Middle frontal gyrus (tissue), 1 donor: ENCODE data around the gene TUBB2A.
A peak's percentile ranks its signal among the peaks of the same experiment; 100 is the strongest.
"Not testable (repeated sequence)": the region's sequence is repeated elsewhere in the genome, so short reads cannot be mapped to it uniquely, and the experiment has no call there.

ENCODE experiments used
- DNase-seq: peaks from one replicate; pipeline ENCODE4 v3.0.0-alpha.2; 2015; ENCODE audit warnings: low spot score; ENCODE audit errors: extremely low spot score

TUBB2A gene

DNA sequence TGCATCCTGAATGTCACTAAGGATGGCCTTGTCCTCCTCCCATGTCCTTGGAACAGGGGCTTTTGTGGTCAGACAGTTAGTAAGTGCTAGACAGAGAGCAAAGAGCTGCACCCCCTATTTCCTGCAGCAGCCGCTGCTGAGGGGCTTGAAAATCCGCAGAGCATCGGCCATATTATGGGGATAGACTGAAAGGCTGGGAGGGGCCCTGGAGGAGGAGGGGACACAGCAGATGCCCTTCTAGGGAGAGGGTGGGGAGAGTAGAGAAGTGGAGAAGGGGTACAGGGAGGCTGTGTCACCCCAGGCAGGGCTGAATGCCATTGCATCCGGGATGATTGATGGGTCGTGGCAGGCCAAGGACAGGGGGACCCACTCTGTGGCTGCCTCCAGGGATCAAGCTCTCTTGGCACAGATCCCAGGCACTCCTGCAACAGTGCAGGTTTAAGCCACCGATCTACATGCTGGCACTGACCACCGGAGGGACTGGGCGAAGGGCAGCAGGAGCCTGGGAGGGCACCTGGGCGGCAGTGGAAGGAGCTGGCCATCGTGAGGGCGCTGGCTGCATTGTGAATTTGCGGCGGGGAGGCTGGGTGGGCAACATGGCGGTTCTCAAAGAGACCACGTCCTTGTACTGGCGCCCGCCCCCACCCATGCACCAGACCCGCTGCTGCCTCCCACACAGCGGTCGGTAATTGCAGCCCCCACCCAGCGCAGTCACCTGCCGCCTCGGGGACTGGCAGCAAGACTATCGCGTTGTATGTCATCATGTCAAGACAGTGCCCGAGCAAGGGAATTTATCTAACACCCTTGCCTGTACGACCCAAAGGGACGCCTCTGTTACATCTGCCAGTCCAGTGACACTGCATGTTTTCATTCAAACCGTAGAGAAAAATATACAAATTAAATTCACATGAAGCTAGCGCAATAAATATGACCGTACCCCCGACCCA, 887 bp downstream of the TUBB2A start:
- DNase-seq = not testable (repeated sequence)

DNA sequence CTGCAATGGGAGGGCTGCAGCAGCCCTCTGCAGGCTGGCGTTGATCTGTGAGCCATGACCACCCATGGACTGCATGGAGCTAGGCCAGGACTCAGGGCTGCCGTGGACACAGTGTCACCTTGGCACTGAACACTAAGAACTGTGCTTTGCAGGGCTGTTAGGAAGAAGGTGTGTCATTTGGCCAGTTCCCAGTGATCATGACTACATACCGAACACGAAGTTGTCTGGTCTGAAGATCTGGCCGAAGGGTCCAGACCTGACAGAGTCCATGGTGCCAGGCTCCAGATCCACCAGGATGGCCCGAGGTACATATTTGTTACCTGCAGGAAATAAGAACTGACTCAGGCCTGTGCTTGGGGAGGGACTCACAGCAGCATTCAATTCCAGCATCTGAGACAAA, 1.9 kb downstream of the TUBB2A start:
- not testable (repeated sequence) for DNase-seq

DNA sequence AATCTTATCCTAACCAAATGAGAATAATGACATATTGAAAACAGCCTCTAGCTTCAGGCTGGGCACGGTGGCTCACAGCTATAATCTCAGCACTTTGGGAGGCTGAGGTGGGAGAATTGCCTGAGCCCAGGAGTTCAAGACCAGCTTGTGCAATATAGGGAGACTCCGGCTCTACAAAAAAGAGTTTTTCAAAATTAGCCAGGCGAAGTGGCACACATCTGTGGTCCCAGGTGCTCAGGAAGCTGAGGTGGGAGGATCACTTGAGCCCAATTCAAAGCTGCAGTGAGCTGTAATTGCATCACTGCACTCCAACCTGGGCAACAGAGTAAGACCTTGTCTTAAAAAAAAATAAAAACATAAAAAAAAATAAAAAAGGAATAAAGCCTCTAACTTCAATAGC, 4.7 kb downstream of the TUBB2A start:
- DNase-seq = no peak

DNA sequence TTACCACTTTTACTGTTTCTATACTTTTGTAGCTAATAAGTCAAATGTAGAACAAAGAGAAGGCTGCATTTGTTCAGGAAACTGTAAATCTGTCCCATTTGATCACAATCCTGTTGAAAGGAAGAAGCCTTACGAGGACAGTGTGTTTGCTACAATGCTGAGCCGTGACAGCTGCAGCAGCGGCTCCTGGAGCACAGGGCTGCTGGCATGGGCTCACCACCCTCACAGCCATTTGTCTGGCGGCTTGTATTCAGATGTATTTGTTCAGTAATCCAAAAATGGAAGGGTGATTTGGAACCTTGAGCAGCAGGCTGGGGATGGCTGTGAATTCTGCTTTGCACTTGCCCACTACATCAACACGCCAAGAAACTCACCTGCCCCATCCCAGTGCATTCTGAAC, 5.7 kb downstream of the TUBB2A start:
- DNase-seq = no peak

DNA sequence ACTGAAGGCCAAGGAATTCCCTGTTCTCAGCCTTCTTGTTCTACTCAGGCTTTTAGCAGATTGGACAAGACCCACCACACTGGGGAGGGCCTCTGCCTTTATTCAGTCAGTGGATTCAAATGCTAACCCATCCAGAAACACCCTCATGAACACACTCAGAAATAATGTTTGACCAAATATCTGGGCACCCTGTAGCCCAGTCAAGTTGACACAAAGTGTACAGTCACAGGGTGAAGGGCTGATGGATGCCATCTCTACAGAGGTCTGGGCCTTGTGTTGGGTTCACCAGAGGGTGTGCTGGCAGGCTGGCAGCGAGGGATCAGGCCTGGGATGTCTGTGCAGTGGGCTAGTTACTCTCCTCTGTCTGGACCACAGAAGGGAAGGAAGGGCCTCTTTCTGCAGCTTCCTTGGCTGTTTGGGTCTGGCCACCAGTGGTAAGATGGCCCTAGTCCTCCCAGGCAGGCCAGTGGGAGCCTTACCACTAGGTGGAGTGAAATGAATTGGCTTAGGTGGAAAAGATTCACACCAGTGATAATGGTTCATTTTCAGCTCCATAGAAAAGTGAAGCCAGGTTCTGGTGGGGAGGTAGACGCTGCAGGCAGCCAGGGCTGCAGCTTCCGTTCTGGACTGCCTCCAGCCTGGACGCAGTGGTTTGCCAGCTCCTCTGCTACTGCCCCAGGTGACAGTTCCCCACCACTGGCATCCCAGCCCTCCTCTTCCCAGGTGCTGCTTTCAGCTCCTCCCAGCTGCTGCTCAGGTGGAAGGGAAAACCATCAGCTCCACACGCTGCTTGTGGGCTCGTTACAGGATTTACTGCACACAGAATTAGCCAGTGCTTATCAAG, 9.2 kb downstream of the TUBB2A start:
- no peak for DNase-seq

DNA sequence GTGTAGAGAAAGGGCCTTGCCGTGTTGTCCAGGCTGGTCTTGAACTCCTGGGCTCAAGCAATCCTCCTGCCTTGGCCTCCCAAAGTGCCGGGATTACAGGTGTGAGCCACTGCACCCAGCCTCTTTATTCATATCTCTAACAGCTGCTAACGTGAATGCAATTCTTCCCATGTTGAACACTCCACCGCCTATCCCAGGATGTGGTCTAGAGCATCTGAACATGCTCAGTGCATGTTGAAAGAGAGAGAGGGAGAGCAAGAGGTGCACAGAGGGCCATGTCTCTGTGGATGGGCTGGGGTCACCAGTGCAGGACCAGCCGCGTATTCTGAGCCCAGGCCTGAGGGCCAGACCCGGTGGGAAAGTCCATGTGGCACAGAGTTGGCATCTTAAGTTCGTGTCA, 12.8 kb downstream of the TUBB2A start:
- DNase-seq = no peak

DNA sequence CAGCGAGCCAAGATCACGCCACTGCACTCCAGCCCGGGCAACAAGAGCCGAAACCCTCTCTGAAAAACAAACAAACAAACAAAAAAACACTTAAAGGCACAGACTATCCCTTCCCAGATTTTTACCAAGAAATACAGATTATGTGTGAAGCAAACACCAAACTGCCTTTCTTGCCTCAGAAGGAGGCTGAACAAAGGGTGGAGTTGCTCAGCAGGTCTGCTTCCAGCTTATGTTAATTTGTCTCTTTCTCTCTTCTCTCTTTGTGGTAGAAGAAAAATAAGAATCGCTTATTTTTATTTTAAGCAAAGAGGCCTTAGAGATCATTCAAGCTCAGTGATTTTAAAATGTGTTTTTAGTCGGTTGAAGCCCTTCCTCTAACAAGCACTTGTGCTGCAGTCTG, 14.2 kb downstream of the TUBB2A start:
- no peak for DNase-seq

DNA sequence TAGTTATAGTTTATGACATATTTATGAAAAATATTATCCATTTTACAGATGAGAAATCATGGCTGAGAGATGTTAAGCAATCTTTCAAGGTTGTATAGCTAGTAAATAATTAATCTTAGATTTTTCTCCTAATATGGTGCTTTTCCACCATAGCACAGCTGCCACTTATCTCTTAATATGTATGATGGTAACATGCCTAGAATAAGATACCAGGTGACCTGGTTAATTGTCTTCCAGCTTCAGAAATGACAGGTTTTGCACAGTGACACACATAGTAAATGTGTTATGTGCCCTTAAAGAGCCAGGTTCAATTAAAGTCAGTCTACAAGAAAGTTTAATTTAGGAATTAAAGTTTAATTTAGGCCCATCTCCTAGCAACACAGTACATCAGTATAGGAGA, 14.8 kb downstream of the TUBB2A start:
- no peak for DNase-seq

DNA sequence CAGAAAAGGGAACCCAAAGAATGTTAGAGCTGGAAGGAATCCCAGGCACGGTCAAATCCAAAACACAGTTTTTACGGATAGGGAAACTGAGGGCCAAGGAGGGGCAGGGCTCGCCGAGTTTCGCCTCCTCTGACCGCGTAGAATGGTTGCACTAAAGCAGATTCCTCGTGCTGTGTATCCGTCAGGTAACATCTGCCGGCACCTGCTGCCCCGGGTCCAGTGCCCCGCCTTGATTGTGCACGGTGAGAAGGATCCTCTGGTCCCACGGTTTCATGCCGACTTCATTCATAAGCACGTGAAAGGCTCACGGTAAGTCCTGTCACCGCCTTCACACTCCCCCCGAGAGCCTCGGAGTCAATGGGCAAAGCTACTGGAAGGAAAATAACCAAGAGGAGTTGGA, 17.1 kb downstream of the TUBB2A start:
- DNase-seq = no peak

DNA sequence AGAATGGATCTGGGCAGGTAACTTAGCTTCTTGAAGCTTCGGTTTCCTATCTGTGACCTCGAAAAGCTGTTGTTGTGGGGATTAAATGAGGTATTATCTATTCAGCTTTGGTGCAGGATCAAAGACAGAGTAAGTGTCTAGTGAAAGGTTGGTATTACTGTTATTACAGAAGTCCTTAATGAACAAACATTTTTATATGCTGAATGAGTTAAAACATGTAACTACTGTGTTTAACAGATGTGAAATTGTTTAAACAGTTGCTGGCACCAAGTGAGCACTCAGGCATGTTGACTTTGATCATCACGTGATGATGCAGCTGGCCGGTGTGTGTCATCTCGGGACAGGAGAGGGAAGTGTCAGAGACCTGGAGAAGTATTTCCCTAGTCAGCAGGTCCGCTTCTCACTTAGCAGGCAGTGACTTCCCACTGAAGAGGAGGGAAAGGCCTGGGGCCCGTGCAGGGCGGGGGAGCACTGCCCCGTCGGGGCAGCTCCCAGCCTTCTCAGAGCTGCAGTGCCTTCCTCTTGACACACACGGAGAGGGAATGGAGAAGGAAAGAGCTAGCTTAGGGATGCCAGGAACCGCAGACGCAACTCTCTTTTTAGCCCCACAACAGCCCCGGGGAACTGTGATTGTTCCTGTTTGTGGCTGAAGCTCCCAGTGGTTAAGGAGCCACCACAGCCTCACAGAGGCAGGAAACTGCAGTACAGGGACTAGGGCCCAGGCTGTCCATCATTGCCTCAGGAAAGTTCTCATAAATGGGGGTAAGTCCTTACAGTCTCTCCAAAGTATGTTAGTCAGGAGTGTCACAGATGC, 18.0 kb downstream of the TUBB2A start:
- no peak for DNase-seq

DNA sequence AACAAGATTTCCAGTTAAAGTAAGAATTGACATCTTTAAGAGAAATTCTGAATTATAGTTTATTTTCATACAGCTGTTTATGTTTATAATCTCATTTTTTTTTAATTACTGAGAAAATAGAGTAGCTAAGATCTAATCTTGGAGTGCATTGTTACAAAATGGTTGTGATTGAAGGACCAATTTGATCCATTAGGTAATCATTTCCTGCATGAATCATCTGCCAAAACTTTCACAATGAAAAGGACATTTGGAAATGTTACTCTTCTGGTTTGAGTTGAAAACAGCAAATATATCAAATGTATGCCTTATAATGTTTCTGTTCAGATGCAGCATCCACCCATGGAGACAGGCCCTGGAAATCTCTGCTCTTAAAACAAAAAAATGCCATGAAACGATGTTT, 19.0 kb downstream of the TUBB2A start:
- DNase-seq = no peak

DNA sequence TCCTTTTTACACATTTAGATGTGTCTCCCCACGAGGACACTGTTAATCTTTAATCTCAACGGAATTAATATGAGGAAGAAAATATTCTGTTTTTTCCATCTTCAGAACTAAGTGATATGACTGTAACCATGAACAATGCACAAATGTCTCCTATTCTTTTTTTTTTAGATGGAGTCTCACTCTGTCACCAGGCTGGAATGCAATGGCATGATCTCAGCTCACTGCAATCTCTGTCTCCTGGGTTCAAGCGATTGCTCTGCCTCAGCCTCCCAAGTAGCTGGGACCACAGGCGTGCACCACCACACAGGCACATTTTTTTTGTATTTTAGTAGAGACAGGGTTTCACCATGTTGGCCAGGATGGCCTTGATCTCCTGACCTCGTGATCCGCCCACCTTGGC, 19.5 kb downstream of the TUBB2A start:
- DNase-seq = not testable (repeated sequence)

DNA sequence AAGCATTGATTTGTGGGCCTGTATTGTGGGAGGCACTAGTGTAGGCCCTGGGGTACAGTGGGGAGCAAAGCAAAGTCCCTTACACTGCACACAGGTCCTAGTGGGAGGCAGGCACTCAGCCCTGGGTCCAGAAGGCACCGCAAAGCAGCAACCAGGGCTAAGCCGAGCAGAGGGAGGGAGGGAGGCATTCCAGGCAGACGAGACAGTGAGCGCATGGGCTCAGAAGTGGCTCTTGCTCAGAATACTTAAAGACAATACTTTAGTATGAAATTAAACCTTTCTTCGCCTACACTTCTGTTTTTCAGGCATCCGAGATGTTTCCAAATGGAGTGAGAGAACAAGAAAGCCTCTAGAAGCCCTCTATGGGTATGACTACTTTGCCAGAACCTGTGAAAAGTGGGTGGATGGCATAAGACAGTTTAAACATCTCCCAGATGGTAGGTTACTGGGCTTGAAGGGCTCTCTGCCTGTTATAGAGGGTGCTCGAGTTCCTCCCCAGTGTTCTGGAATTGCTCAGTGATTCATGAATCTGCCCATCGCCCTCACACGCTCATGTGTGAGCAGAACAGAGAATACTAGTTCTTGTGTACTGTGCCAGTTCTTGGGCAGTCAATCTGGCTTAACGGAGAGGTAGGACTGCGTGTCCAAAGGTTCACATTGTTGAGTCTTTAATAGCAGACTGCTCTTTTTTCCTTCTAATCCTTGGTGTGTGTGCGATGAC, 20.1 kb downstream of the TUBB2A start:
- peak; percentile 53 for DNase-seq

DNA sequence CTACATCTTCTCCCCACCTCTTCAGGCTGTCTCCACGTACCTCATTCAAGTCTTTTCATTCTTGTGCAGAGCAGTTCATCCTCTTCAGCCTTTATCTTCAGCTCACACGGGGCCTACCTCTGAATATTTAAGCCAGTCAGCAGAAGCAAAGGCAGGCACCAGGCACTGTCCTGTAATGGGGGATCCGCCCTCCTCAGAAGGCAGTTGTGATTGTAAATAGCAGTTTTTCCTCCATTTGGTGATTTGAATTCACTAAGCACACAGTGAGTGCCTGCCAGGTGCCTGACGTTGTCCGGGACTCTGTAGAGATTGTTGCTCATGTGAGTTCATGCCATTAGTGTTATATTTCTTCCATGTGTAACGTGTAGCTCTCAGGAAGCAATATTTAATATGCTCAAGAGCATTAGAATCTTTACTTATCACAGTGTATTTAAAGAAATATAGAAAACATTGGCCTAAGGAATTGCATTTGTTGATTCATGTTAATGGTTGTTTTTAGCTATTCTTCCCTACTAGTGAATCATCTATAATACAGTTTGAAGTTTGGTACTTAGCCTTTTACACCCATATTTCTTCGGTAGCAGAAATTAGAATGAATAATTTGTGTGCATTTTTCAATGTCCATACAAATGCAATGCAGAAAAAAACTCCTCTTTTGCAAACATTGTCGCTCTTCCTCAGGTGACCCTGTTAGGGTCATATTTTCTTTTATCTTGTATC, 20.9 kb downstream of the TUBB2A start:
- DNase-seq = no peak

DNA sequence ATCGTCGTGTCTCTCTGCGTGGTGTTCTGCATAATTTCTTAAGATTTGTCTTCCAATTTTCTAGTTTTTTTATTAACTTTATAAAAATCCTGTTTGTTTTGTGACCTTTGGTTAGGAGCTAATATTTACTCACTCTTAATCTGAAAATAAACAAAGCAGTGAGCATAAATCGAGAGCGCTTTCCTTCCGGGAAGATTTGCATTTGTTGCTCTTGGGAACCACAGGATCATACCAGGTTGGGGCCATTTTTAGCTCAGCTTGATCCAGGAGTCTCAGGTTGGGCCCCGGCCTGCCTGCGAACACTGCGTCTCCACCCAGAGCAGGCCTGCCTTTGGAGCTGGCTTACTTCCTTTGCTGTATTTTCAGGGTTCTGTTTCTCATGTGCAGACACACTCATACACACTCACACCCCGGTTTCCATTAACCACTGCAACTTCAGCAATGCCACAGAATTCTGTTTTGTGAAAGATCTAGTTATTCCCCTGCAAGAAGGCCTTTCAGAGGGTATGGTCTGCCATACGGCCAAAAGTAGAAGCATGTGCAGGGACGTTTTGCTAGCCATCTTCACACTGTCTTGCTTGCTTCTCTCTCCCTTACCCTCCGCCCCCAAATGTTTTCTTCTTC, 21.6 kb downstream of the TUBB2A start:
- no peak for DNase-seq

DNA sequence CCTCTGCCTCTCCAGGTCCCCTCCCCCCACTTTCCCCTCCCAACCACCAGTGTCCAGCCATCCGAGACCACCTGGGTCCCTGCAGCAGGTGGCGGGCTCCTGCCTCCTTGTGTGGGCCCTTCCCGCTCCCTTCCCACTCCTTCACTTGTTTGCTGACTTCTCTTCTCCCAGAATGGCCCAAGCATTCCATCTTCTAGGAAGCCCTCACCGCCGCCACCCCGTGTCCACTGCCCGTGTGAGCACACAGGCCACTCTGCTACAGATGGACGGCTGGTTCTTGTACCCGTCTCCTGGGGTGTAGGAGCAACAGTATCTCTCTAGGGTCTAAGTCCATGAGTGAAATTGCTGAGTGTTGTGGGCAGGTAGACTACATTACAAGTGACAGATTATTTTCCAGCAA, 23.8 kb downstream of the TUBB2A start:
- DNase-seq = no peak

DNA sequence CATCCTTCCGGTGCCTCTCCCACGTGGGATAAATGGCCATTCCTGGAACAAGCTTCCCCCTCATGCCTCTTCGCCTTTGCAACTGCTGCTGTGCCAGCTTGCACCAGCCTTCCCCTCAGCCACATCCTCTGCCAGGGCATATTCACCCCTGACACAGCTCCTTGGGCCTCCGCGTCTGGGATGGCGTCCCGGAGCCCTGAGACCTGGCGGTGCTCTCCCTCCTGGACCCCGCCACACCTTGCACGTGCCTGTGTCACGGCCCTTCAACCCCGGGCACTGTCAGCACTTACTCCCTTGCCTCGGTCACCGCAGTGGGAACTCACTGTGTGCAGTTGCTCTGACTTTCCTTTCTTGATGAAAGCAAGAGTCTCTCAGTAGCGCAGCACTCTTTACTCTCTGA, 25.6 kb downstream of the TUBB2A start:
- DNase-seq = no peak

DNA sequence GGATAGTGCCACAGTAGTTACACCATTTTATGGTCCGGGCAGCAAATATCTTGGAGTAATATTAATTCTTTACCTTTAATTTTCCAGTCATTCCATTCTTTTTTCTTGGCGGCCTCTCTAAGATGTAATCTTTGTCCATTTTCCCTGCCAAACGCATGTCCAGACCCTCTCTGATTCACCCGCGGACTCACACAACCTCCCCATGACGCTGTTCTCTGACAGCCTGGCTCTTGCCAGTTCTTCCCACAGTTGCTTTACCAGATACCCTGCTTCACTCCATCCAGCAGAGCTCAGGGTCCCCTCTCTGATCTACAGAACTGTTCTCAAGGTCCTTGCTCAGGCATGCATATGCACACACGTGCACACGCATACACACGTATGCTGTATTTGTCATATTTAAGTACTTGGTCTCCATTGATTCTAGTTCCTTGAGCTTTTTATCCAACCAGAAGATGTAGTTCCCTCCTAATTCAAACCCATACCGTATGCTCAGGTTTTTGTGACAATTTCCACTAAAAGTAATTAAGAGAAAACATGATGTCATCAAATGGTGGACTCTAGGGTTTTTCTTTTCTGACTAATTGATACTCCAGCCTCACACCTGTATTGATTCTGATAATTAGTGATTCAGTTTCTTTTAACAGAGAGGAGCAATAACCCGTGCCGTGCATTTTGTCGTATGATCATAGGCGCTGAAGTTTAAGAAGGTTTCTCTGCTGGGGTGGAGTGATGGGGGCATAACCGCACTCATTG, 28.8 kb downstream of the TUBB2A start:
- DNase-seq = no peak

DNA sequence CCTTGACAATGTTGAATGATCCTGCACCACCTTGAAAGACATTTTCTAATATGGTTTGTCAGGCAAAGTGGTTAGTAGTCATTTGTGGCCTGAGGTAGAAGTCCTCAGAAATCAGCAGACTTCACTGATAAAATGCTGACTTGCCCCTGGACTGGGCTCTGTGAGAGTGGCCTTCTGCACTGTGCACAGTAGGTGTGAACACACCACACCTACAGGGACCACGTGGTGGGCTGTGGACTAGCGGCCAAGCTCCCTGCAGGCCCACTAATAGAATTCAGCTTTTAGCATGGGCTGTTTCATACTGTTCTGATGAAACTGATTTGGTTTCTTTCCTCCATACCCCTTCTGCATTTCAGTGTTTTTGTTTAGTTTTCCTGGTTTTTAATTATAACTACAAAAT, 31.5 kb downstream of the TUBB2A start:
- DNase-seq = no peak
